GM12878 (cell line): ENCODE measurements around the gene PHLPP1. TPM values are rescaled to one million over a fixed set of nuclear protein-coding genes. Genes with fewer than 3 reads are reported as not detected.

ENCODE experiments used
- ATAC-seq: fragments of 200-7000 bp; cut with Tn5 transposase; 3 replicates; pipeline ENCODE4 v1.9.1; 2020; ENCODE audit warnings: mild to moderate bottlenecking, moderate library complexity
- BruUV-seq: library from RNA; stranded (reverse); fragments of 400-500 nt; replicated peaks from 2 replicates; lab custom pipeline; 2021; lab: Mats Ljungman, UMichigan
- CTCF ChIA-PET: fragments of 300-600 bp; sonication (Branson Sonifier 250); formaldehyde crosslinking; extraction: SDS; loops from one replicate; lab custom pipeline; 2021; ENCODE audit warnings: inconsistent platforms; lab: Yijun Ruan, JAX
- POLR2A ChIA-PET: fragments of 350-600 bp; formaldehyde crosslinking; extraction: SDS; loops from one replicate; lab custom pipeline; 2021; ENCODE audit warnings: inconsistent platforms; lab: Charles Lee
- RAD21 ChIA-PET: fragments of 300-600 bp; sonication (Branson Sonifier 250); formaldehyde crosslinking; loops from one replicate; lab custom pipeline; 2023; ENCODE audit warnings: antibody characterized with exemption; ENCODE audit not compliant: unreplicated experiment; lab: Charles Lee
- SMC1A ChIA-PET: fragments of 300-600 bp; sonication (Branson Sonifier 250); formaldehyde crosslinking; loops from one replicate; lab custom pipeline; 2023; ENCODE audit not compliant: unreplicated experiment, uncharacterized antibody; lab: Charles Lee
- DNase-seq: peaks from one replicate; pipeline ENCODE4 v3.0.0-alpha.2; 2011; ENCODE audit warnings: low read depth, low spot score
- FAIRE-seq: peaks from 3 replicates; lab custom pipeline; 2011; peaks lifted over from hg19 to GRCh38; lab: Jason Lieb, UNC
- H2AFZ ChIP-seq: 2 replicates; pipeline ENCODE4 v1.6.0; 2011; ENCODE audit warnings: low read depth, low read length, control low read depth; ENCODE audit not compliant: control insufficient read depth
- H3K27ac ChIP-seq: 2 replicates; pipeline ENCODE4 v1.5.1; 2011; ENCODE audit warnings: control low read depth; ENCODE audit not compliant: control insufficient read depth, insufficient read depth
- H3K27me3 ChIP-seq, 2 experiments: replicated peaks in 1 of 2; 2 replicates each; pipeline versions ENCODE4 v1.6.0 to v1.6.1; 2011; ENCODE audit warnings: low read length in 1 of 2; ENCODE audit not compliant: control insufficient read depth in 2 of 2, insufficient read depth in 2 of 2
- H3K36me3 ChIP-seq, 2 experiments: 2 replicates each; pipeline ENCODE4 v1.5.1; 2011; ENCODE audit warnings: low read length in 1 of 2; ENCODE audit not compliant: control insufficient read depth in 2 of 2, insufficient read depth in 2 of 2
- H3K4me1 ChIP-seq: 2 replicates; pipeline ENCODE4 v1.6.1; 2011; ENCODE audit warnings: mild to moderate bottlenecking, low read length, moderate library complexity, mixed read lengths; ENCODE audit not compliant: control insufficient read depth, insufficient read depth
- H3K4me2 ChIP-seq: 2 replicates; pipeline ENCODE4 v1.6.0; 2011; ENCODE audit warnings: control low read depth; ENCODE audit not compliant: control insufficient read depth, insufficient read depth
- H3K4me3 ChIP-seq: fragments of 200-600 bp; sonication (generic); 2 replicates; pipeline ENCODE4 v1.5.1; 2016
- H3K79me2 ChIP-seq: 2 replicates; pipeline ENCODE4 v1.6.0; 2011; ENCODE audit warnings: low read length; ENCODE audit not compliant: control insufficient read depth, insufficient read depth
- H3K9ac ChIP-seq: 2 replicates; pipeline ENCODE4 v1.8.0; 2011; ENCODE audit warnings: low read length, control low read depth, mixed read lengths; ENCODE audit not compliant: control insufficient read depth, insufficient read depth
- H3K9me3 ChIP-seq: replicated peaks from 3 replicates; pipeline ENCODE4 v1.5.1; 2011; ENCODE audit warnings: mild to moderate bottlenecking, low read length; ENCODE audit not compliant: control insufficient read depth, insufficient read depth
- H4K20me1 ChIP-seq: 2 replicates; pipeline ENCODE4 v1.6.0; 2011; ENCODE audit not compliant: control insufficient read depth, insufficient read depth
- ASH2L ChIP-seq: fragments of 300-600, 200-600 bp; sonication (generic); IDR thresholded peaks from 2 replicates; pipeline ENCODE4 v1.6.1; 2017; ENCODE audit warnings: low read depth, mild to moderate bottlenecking, borderline replicate concordance
- ATF3 ChIP-seq: IDR thresholded peaks from 2 replicates; pipeline ENCODE4 v1.6.1; 2011; ENCODE audit warnings: low read depth, mild to moderate bottlenecking, low read length, moderate library complexity, borderline replicate concordance; ENCODE audit errors: extremely low read depth
- BCL3 ChIP-seq: IDR thresholded peaks from 2 replicates; pipeline ENCODE4 v1.6.1; 2011; ENCODE audit warnings: borderline replicate concordance, low read depth, mild to moderate bottlenecking, moderate library complexity, low read length; ENCODE audit not compliant: insufficient read depth, poor library complexity, severe bottlenecking
- HDAC6 ChIP-seq: fragments of 200-600 bp; sonication (generic); IDR thresholded peaks from one replicate; pipeline ENCODE4 v1.8.0; 2017; ENCODE audit warnings: antibody characterized with exemption; ENCODE audit not compliant: unreplicated experiment
- MTA3 ChIP-seq: IDR thresholded peaks from 2 replicates; pipeline ENCODE4 v1.6.1; 2012; ENCODE audit warnings: low read length, inconsistent platforms, borderline replicate concordance
- PML ChIP-seq: IDR thresholded peaks from 2 replicates; pipeline ENCODE4 v1.6.1; 2012; ENCODE audit warnings: low read length, inconsistent platforms
- RUNX3 ChIP-seq: IDR thresholded peaks from 2 replicates; pipeline ENCODE4 v1.6.1; 2012; ENCODE audit warnings: low read length, inconsistent platforms
- SMAD1 ChIP-seq: fragments of 450-650 bp; IDR thresholded peaks from 2 replicates; pipeline ENCODE4 v1.6.1; 2018; ENCODE audit warnings: mild to moderate bottlenecking, low read depth; ENCODE audit not compliant: partially characterized antibody
- SMC3 ChIP-seq: IDR thresholded peaks from 2 replicates; pipeline ENCODE4 v1.6.1; 2011; ENCODE audit warnings: low read length, improper control_type of control experiment, borderline replicate concordance
- SREBF1 ChIP-seq: IDR thresholded peaks from 2 replicates; pipeline ENCODE4 v1.6.1; 2012; ENCODE audit warnings: mild to moderate bottlenecking, low read length
- SUPT20H ChIP-seq: IDR thresholded peaks from 2 replicates; pipeline ENCODE4 v1.6.1; 2011; ENCODE audit warnings: low read depth, mild to moderate bottlenecking, low read length, moderate library complexity, borderline replicate concordance; ENCODE audit not compliant: control insufficient read depth
- ZNF207 ChIP-seq: fragments of 450-650 bp; IDR thresholded peaks from 2 replicates; pipeline ENCODE4 v1.6.1; 2014; ENCODE audit warnings: antibody characterized with exemption, mild to moderate bottlenecking, borderline replicate concordance
- ZNF592 ChIP-seq: fragments of 450-650 bp; IDR thresholded peaks from 2 replicates; pipeline ENCODE4 v1.6.1; 2017; ENCODE audit warnings: mild to moderate bottlenecking, moderate library complexity
- WGBS: methylation state at CpG from one replicate; pipeline ENCODE4 v1.1.6; 2016; ENCODE audit warnings: low lambda C conversion rate; ENCODE audit not compliant: insufficient replicate concordance, insufficient coverage; ENCODE audit errors: missing lambda C conversion rate; 5-methylcytosine and 5-hydroxymethylcytosine counted together
- in situ Hi-C: fragments of 300-500 bp; cut with MboI; formaldehyde crosslinking; loops from 9 replicates; pipeline ENCODE4 v1.14.3; 2018; ENCODE audit warnings: mixed read lengths
- intact Hi-C: fragments of 100-400 bp; cut with micrococcal nuclease; formaldehyde crosslinking; loops from one replicate; pipeline ENCODE4 v1.14.2; 2022; ENCODE audit not compliant: unreplicated experiment
- polyA plus RNA-seq, 11 experiments: library from polyadenylated mRNA; depleted of rRNA in 4 of 11; unstranded in 6 of 11; stranded (reverse) in 5 of 11; fragments of >200 nt; fragmentation: Nextera tagmentation in 4 of 11; fragmentation: Illumina TruSeq in 1 of 11; extraction: Ambion mirVana in 4 of 11; extraction: Trizol in 1 of 11; gene quantifications; 1 replicate in 1 of 11; 2 replicates in 10 of 11; pipeline versions ENCODE4 v1.2.1 to v1.2.3, GENCODE V29; 2011 to 2016; ENCODE audit warnings: inconsistent platforms in 2 of 11, missing spikeins in 2 of 11, low read depth in 1 of 11
- total RNA-seq, 4 experiments: library from RNA; depleted of rRNA in 3 of 4; stranded (reverse); fragments of >200 nt in 3 of 4; fragmentation: Illumina TruSeq in 1 of 4; extraction: Trizol in 1 of 4; gene quantifications; 2 replicates each; pipeline versions ENCODE4 v1.2.1 to v1.2.3, GENCODE V29; 2013 to 2021

Gene PHLPP1
- total and polyA plus RNA-seq, 10 of the 15 experiments (the other 5 are each of a cell fraction or from before 2014, with no cell fraction given) = 0.42 to 7.0 (median 1.9) TPM

- no peak overlapping the region for H3K27ac ChIP-seq
- ATAC-seq = no peak
- SMC1A ChIA-PET = interaction anchor here (1.0 kb wide), 1 partner anchor 10 kb away, joined by 3 read pairs; no protein-coding TSS in a partner anchor
- H2AFZ ChIP-seq = no peak overlapping the region
- POLR2A ChIA-PET = no interaction called here
- CTCF ChIA-PET = interaction anchor here (1.3 kb wide), 1 partner anchor 14 kb away, joined by 6 read pairs; no protein-coding TSS in a partner anchor
- DNase-seq = no peak
- in situ Hi-C loops = no loop called here
- RAD21 ChIA-PET = no interaction called here
- H3K79me2 ChIP-seq = no peaks in the 10 kb centered on the region
- TF ChIP-seq PML (no peak), MTA3 (no peak), SMC3 (no peak), SMAD1 (no peak), RUNX3 (no peak), SUPT20H (no peak), SREBF1 (no peak), ZNF592 (no peak), ZNF207 (no peak), HDAC6 (no peak), ASH2L (no peak), ATF3 (no peak), BCL3 (no peak)
- TF ChIP-seq, all 136 proteins: peak for 0
- Histone ChIP-seq H3K27me3 (no peaks in the 10 kb centered on the region), H3K36me3 (no peaks in the 10 kb centered on the region), H3K9me3 (no peaks in the 10 kb centered on the region), H3K4me1 (peaks cover 4% of the 10 kb centered on the region; the same call in 1 of the 2 replicates), H3K4me3 (no peak overlapping the region), H3K4me2 (no peak overlapping the region), H3K9ac (no peak overlapping the region), H4K20me1 (no peaks in the 10 kb centered on the region)
- BruUV-seq = no TSS peak
- FAIRE-seq = no peak
- intact Hi-C loops = no loop called here
- 96% methylated on average over 2 of the region's 2 CpGs for WGBS
Measured at GRCh38 chr18:62776024-62776570, 60.8 kb downstream of the PHLPP1 start.
